ENCODE results near the gene RASSF1. TPM values are rescaled to one million over a fixed set of nuclear protein-coding genes. Genes with fewer than 3 reads are reported as not detected.
"Not testable (repeated sequence)": the region's sequence is repeated elsewhere in the genome, so short reads cannot be mapped to it uniquely, and the experiment has no call there.

RASSF1 gene
- total RNA-seq, 1 experiment from 2014 or later = 9.3 TPM

DNA sequence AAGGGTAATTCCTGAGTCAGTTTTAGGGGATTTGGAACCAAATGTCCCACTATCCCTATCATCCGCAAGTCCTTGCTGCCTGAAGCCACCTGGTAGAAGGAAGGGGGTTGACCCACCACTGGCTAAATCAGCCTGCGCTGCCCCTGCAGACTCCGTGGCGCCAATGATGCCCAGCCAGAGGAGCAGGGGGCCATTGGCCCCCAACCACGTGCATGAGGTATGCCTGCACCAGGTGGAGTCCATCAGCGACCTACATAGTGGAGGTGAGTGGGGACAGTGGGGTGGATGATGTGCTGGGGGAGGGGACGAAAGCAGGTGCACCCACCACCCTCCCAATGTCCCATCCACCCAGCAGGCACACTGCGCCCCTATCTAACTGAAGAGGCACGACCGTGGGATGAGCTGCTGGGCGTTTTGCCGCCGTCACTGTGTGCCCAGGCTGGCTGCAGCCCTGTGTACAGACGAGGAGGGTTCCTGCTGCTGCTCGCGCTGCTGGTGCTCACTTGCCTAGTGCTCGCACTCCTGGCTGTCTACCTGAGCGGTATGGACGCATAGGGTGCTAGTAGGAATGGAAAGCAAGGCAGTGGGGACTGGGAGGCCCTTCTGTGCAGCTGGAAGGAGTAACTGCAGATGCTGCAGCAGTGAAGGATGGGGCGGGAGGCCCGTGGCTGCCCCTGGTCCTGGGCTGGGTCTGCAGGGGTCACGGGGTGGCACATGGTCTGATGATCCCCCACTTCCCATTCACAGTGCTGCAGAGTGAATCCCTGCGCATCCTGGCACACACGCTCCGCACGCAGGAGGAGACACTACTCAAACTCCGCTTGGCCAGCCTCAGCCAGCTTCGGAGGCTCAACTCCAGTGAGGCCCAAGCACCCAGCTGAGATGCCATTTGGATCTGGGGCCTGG is 54.1 kb downstream of the RASSF1 start:
- in situ Hi-C loops (cut with HindIII; ENCODE audit: low pct_unique_long_range_greater_than_20kb, low sequenced_read_pairs) = no loop called here
- no peak for DNase-seq (ENCODE audit: low read depth, low spot score)

DNA sequence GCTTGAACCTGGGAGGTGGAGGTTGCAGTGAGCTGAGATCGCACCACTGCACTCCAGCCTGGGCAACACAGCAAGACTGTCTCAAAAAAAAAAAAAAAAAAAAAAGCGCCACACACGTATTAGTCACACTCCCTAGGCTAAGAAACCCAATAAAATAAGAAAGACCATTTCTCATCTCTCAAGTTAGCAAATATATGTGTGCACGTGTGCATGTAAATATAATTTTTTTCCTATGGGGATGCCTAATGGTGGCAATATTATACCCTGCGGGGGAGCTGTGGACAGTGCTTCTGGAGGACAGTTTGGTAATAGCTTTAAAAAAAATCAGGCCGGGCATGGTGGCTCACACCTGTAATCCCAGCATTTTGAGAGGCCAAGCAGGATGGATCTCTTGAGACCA is 56.5 kb downstream of the RASSF1 start:
- DNase-seq (ENCODE audit: low read depth, low spot score); in situ Hi-C loops (cut with HindIII; ENCODE audit: low pct_unique_long_range_greater_than_20kb, low sequenced_read_pairs): not testable (repeated sequence)

Other genes with a start within 250 kb of the RASSF1 start
- 1.5 and 2.5 TPM in 2 replicates for gene SEMA3F, start 185.5 kb downstream of the RASSF1 start, total RNA-seq (2014; rRNA removed; shearing (Covaris generic))
- not detected in 2 replicates for gene GNAT1, start 149.2 kb downstream of the RASSF1 start, total RNA-seq (2014; rRNA removed; shearing (Covaris generic))
- 0.13 and 0.42 TPM in 2 replicates for gene SLC38A3, start 135.6 kb downstream of the RASSF1 start, total RNA-seq (2014; rRNA removed; shearing (Covaris generic))
- 73.8 and 77.3 TPM in 2 replicates for gene GNAI2, start 104.6 kb downstream of the RASSF1 start, total RNA-seq (2014; rRNA removed; shearing (Covaris generic))
- gene SEMA3B, start 71.7 kb downstream of the RASSF1 start, total RNA-seq (2014; rRNA removed; shearing (Covaris generic)) = 0.85 and 0.96 TPM in 2 replicates
- gene LSMEM2, start 61.7 kb downstream of the RASSF1 start, total RNA-seq (2014; rRNA removed; shearing (Covaris generic)) = not detected in 2 replicates
- gene IFRD2, start 48.4 kb downstream of the RASSF1 start, total RNA-seq (2014; rRNA removed; shearing (Covaris generic)) = 80.5 and 80.7 TPM in 2 replicates
- 4.1 and 5.7 TPM in 2 replicates for gene HYAL3, start 41.4 kb downstream of the RASSF1 start, total RNA-seq (2014; rRNA removed; shearing (Covaris generic))
- gene NAA80, start 41.4 kb downstream of the RASSF1 start, total RNA-seq (2014; rRNA removed; shearing (Covaris generic)) = 4.2 and 4.6 TPM in 2 replicates
- gene HYAL1, start 37.3 kb downstream of the RASSF1 start, total RNA-seq (2014; rRNA removed; shearing (Covaris generic)) = 0.24 and 1.1 TPM in 2 replicates
- 78.5 and 86.4 TPM in 2 replicates for gene HYAL2, start 18.1 kb downstream of the RASSF1 start, total RNA-seq (2014; rRNA removed; shearing (Covaris generic))
- 32.4 and 34.4 TPM in 2 replicates for gene TUSC2, start 12.6 kb downstream of the RASSF1 start, total RNA-seq (2014; rRNA removed; shearing (Covaris generic))
- gene ZMYND10, start 4.9 kb upstream of the RASSF1 start, total RNA-seq (2014; rRNA removed; shearing (Covaris generic)) = 0.61 TPM in 1 of 2 replicates, not detected in the other
- gene NPRL2, start 9.9 kb upstream of the RASSF1 start, total RNA-seq (2014; rRNA removed; shearing (Covaris generic)) = 21.9 and 24.3 TPM in 2 replicates
- gene CYB561D2, start 10.0 kb upstream of the RASSF1 start, total RNA-seq (2014; rRNA removed; shearing (Covaris generic)) = 31.6 and 42.1 TPM in 2 replicates
- 40.8 and 45.5 TPM in 2 replicates for gene TMEM115, start 18.7 kb upstream of the RASSF1 start, total RNA-seq (2014; rRNA removed; shearing (Covaris generic))
- 0.21 and 0.80 TPM in 2 replicates for gene CACNA2D2, start 162.8 kb upstream of the RASSF1 start, total RNA-seq (2014; rRNA removed; shearing (Covaris generic))
- 4.0 and 4.2 TPM in 2 replicates for gene C3orf18, start 226.9 kb upstream of the RASSF1 start, total RNA-seq (2014; rRNA removed; shearing (Covaris generic))
- 17.7 and 18.3 TPM in 2 replicates for gene HEMK1, start 228.7 kb upstream of the RASSF1 start, total RNA-seq (2014; rRNA removed; shearing (Covaris generic))